HG02610 (cell line): Measurements from ENCODE around the gene USP31.

Experiments
- ATAC-seq: cut with Tn5 transposase; IDR thresholded peaks from one replicate; pipeline ENCODE4 v1.9.1; 2021; ENCODE audit warnings: mild to moderate bottlenecking, moderate library complexity; ENCODE audit not compliant: unreplicated experiment

USP31 gene

GRCh38 chr16:23149267-23149992 lies at the start of gene USP31:
Gene USP31, minus strand, starts transcription at chr16:23149452. Its CDS starts 182 bp downstream, at chr16:23149270.
- ATAC-seq: peak; percentile 96

- no peak for ATAC-seq
Observed at GRCh38 chr16:23196539-23196938, 47.3 kb upstream of the USP31 start.

GRCh38 chr16:23195366-23195978 lies 46.2 kb upstream of the USP31 start:
- no peak for ATAC-seq

- no peak for ATAC-seq
Observed at GRCh38 chr16:23194497-23195221, 45.4 kb upstream of the USP31 start.

GRCh38 chr16:23188911-23189310 lies 39.7 kb upstream of the USP31 start:
- no peak for ATAC-seq

GRCh38 chr16:23187341-23187740 lies 38.1 kb upstream of the USP31 start:
- ATAC-seq: no peak

GRCh38 chr16:23186171-23186570 lies 36.9 kb upstream of the USP31 start:
- ATAC-seq: no peak

GRCh38 chr16:23185656-23186055 lies 36.4 kb upstream of the USP31 start:
- ATAC-seq: no peak

GRCh38 chr16:23183543-23183862 lies 34.3 kb upstream of the USP31 start:
- ATAC-seq: no peak

GRCh38 chr16:23182679-23183542 lies 33.7 kb upstream of the USP31 start, which contains the start of gene SCNN1G:
Gene SCNN1G, plus strand, starts transcription at chr16:23182745. Its CDS starts 3,527 bp downstream, at chr16:23186272.
- ATAC-seq: no peak

- ATAC-seq: peak; percentile 89
Observed at GRCh38 chr16:23182206-23182678, 33.0 kb upstream of the USP31 start.

GRCh38 chr16:23181506-23181905 lies 32.3 kb upstream of the USP31 start:
- no peak for ATAC-seq

- no peak for ATAC-seq
Observed at GRCh38 chr16:23175651-23176050, 26.4 kb upstream of the USP31 start.

GRCh38 chr16:23174622-23175021 lies 25.4 kb upstream of the USP31 start:
- ATAC-seq: no peak

- ATAC-seq: no peak
Observed at GRCh38 chr16:23172994-23173393, 23.7 kb upstream of the USP31 start.

- ATAC-seq: no peak
Observed at GRCh38 chr16:23172583-23172982, 23.3 kb upstream of the USP31 start.

- no peak for ATAC-seq
Observed at GRCh38 chr16:23164736-23165135, 15.5 kb upstream of the USP31 start.

- ATAC-seq: no peak
Observed at GRCh38 chr16:23163921-23164320, 14.7 kb upstream of the USP31 start.

- ATAC-seq: no peak
Observed at GRCh38 chr16:23160574-23160973, 11.3 kb upstream of the USP31 start.

- no peak for ATAC-seq
Observed at GRCh38 chr16:23160082-23160481, 10.8 kb upstream of the USP31 start.

GRCh38 chr16:23158114-23158513 lies 8.9 kb upstream of the USP31 start:
- ATAC-seq: no peak
